Measurements from ENCODE around the gene LAMB1.
A peak's percentile ranks its signal among the peaks of the same experiment; 100 is the strongest.

The LAMB1 gene

GRCh38 chr7:108015740-108016139 is 12.8 kb upstream of the LAMB1 start:
- ChIA-PET POLR2A (ENCODE audit: low non-redundant PET) (no interaction called here), CTCF (interaction anchor here (0.6 to 1.2 kb wide), 3 partner anchors 16 to 77 kb away, joined by 3 to 6 read pairs (median 5); no protein-coding TSS in a partner anchor)
- no peak for TF ChIP-seq CTCF (conservative IDR thresholded peaks at IDR 0.05; ENCODE audit: low read depth)
- no peak overlapping the region for H3K27ac ChIP-seq
- no peak for DNase-seq (ENCODE audit: low spot score)

- TF ChIP-seq CTCF (conservative IDR thresholded peaks at IDR 0.05; ENCODE audit: low read depth), result no peak
- CTCF ChIA-PET, result interaction anchor here (0.6 to 1.2 kb wide), 5 partner anchors 11 to 83 kb away, joined by 3 to 6 read pairs (median 4); no protein-coding TSS in a partner anchor
- DNase-seq (ENCODE audit: low spot score), result peak; percentile 48
- peak overlapping the region; percentile 43; the same call in 1 of the 2 replicates for H3K27ac ChIP-seq
- POLR2A ChIA-PET (ENCODE audit: low non-redundant PET), result no interaction called here
These were observed 12.1 kb upstream of the LAMB1 start for GRCh38 chr7:108014747-108015682.

- no peak for DNase-seq (ENCODE audit: low spot score)
- TF ChIP-seq CTCF (conservative IDR thresholded peaks at IDR 0.05; ENCODE audit: low read depth), result no peak
- ChIA-PET POLR2A (ENCODE audit: low non-redundant PET) (no interaction called here), CTCF (interaction anchor here (1.0 to 1.2 kb wide), 2 partner anchors 10 to 84 kb away, joined by 3 to 4 read pairs; no protein-coding TSS in a partner anchor)
- H3K27ac ChIP-seq, result no peak overlapping the region
These were observed 11.3 kb upstream of the LAMB1 start for GRCh38 chr7:108014215-108014614.

- POLR2A ChIA-PET (ENCODE audit: low non-redundant PET), result no interaction called here
- no peak for DNase-seq (ENCODE audit: low spot score)
- CTCF ChIA-PET, result interaction anchor here (0.7 kb wide), 1 partner anchor 408 kb away, joined by 3 read pairs; no protein-coding TSS in a partner anchor
- no peak overlapping the region for H3K27ac ChIP-seq
- TF ChIP-seq CTCF (conservative IDR thresholded peaks at IDR 0.05; ENCODE audit: low read depth), result no peak
These were observed 9.8 kb upstream of the LAMB1 start for GRCh38 chr7:108012499-108013430.

GRCh38 chr7:108010377-108010776 is 7.4 kb upstream of the LAMB1 start:
- DNase-seq (ENCODE audit: low spot score), result no peak
- H3K27ac ChIP-seq, result no peak overlapping the region
- ChIA-PET CTCF (interaction anchor here (1.1 kb wide), 1 partner anchor 9 kb away, joined by 5 read pairs; no protein-coding TSS in a partner anchor), POLR2A (ENCODE audit: low non-redundant PET) (no interaction called here)
- no peak for TF ChIP-seq CTCF (conservative IDR thresholded peaks at IDR 0.05; ENCODE audit: low read depth)

- DNase-seq (ENCODE audit: low spot score), result no peak
- POLR2A ChIA-PET (ENCODE audit: low non-redundant PET), result no interaction called here
These were observed 6.9 kb upstream of the LAMB1 start for GRCh38 chr7:108009873-108010272.

More at GRCh38 chr7:108009873-108010272, 6.9 kb upstream of the LAMB1 start:
- no peak overlapping the region for H3K27ac ChIP-seq
- TF ChIP-seq CTCF (conservative IDR thresholded peaks at IDR 0.05; ENCODE audit: low read depth), result no peak
- CTCF ChIA-PET, result interaction anchor here (1.1 kb wide), 1 partner anchor 9 kb away, joined by 5 read pairs; no protein-coding TSS in a partner anchor

All from RWPE1 (cell line).